RWPE1 (cell line): ENCODE data around the gene HES7.
"Not testable (repeated sequence)": the region's sequence is repeated elsewhere in the genome, so short reads cannot be mapped to it uniquely, and the experiment has no call there.

Source experiments
- CTCF ChIA-PET: fragments of 350-600 bp; sonication (Branson Sonifier 250); formaldehyde crosslinking; extraction: SDS; loops from one replicate; lab custom pipeline; 2021; lab: Yijun Ruan, JAX
- POLR2A ChIA-PET: fragments of 400-600 bp; formaldehyde crosslinking; extraction: SDS; loops from one replicate; lab custom pipeline; 2020; ENCODE audit warnings: antibody characterized with exemption; ENCODE audit not compliant: low non-redundant PET; lab: Yijun Ruan, JAX
- DNase-seq: peaks from one replicate; pipeline ENCODE4 v3.0.0; 2012; ENCODE audit warnings: low spot score
- H3K27ac ChIP-seq: fragments of 450-650 bp; 2 replicates; pipeline ENCODE4 v1.5.1; 2017
- TF ChIP-seq, protein P1 (sequence below): fragments of 450-650 bp; conservative IDR thresholded peaks from 2 replicates; pipeline ENCODE4 v1.5.1; 2017; ENCODE audit warnings: low read depth, mild to moderate bottlenecking

The HES7 gene

GRCh38 chr17:8108972-8109660 lies 14.8 kb downstream of the HES7 start:
- no peak overlapping the region for H3K27ac ChIP-seq
- no peak for DNase-seq
- CTCF ChIA-PET, result interaction anchor here (0.6 to 2.4 kb wide), 10 partner anchors 10 to 398 kb away, joined by 3 to 16 read pairs (median 4); no protein-coding TSS in a partner anchor
- TF ChIP-seq, protein P1, sequence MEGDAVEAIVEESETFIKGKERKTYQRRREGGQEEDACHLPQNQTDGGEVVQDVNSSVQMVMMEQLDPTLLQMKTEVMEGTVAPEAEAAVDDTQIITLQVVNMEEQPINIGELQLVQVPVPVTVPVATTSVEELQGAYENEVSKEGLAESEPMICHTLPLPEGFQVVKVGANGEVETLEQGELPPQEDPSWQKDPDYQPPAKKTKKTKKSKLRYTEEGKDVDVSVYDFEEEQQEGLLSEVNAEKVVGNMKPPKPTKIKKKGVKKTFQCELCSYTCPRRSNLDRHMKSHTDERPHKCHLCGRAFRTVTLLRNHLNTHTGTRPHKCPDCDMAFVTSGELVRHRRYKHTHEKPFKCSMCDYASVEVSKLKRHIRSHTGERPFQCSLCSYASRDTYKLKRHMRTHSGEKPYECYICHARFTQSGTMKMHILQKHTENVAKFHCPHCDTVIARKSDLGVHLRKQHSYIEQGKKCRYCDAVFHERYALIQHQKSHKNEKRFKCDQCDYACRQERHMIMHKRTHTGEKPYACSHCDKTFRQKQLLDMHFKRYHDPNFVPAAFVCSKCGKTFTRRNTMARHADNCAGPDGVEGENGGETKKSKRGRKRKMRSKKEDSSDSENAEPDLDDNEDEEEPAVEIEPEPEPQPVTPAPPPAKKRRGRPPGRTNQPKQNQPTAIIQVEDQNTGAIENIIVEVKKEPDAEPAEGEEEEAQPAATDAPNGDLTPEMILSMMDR, result no peak
- POLR2A ChIA-PET, result interaction anchor here (0.6 kb wide), 1 partner anchor 63 kb away, joined by 4 read pairs; no protein-coding TSS in a partner anchor

DNA sequence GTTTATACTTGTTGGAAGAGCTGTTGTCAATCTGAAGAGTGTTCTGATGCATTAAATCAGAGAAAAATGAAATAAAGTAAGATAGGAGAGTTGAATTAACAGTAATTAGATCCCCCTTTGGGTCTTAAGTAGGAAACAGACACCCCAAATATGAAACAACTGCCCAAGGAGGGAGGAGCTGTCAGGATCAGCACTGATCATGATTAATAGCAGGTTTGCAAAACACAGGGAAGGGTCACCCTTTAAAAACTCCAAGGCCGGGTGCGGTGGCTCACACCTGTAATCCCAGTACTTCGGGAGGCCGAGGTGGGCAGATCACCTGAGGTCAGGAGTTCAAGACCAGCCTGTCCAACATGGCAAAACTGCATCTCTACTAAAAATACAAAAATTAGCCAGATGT lies 16.9 kb downstream of the HES7 start:
- CTCF ChIA-PET, result interaction anchor here (0.8 to 1.3 kb wide), 4 partner anchors 14 to 33 kb away, joined by 3 to 5 read pairs (median 4); no protein-coding TSS in a partner anchor
- POLR2A ChIA-PET, result not testable (repeated sequence)

GRCh38 chr17:8105957-8106398 lies 17.9 kb downstream of the HES7 start:
- DNase-seq, result peak; percentile 58
- H3K27ac ChIP-seq, result peak overlapping the region; percentile 83
- ChIA-PET CTCF (interaction anchor here (0.6 to 1.5 kb wide), 5 partner anchors 13 to 194 kb away, joined by 3 to 5 read pairs (median 3); no protein-coding TSS in a partner anchor), POLR2A (no interaction called here)
- TF ChIP-seq, protein P1, result no peak

More for the DNA sequence above, 16.9 kb downstream of the HES7 start:
- DNase-seq, result not testable (repeated sequence)
- H3K27ac ChIP-seq, result peak overlapping the region; percentile 60

DNA sequence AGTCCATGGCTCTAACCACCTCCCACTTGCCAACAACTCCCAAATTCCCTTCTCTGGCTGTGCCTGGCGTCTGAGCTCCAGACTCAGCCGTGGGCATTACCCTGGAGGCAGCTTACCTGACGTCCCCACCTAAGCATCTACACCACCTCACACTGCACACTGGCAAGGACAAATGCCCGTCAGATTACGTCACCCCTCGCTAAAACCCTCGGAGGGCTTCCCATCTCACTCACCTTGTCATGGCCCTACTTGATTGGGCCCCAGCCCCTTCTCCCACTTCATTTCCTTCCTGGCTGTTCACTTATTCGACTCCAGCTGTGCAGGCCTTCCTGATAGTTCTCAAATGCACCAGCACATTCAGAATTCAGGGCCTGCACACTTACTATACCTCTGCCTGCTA lies 19.0 kb downstream of the HES7 start:
- H3K27ac ChIP-seq, result peak overlapping the region; percentile 83
- DNase-seq, result no peak
- TF ChIP-seq, protein P1, result no peak
- ChIA-PET CTCF (interaction anchor here (0.9 to 2.0 kb wide), 5 partner anchors 10 to 31 kb away, joined by 3 to 7 read pairs (median 4); no protein-coding TSS in a partner anchor), POLR2A (no interaction called here)

GRCh38 chr17:8103549-8103948 lies 20.4 kb downstream of the HES7 start:
- CTCF ChIA-PET, result interaction anchor here (0.7 to 2.0 kb wide), 4 partner anchors 10 to 30 kb away, joined by 3 to 6 read pairs (median 5); no protein-coding TSS in a partner anchor

GRCh38 chr17:8101721-8102120 lies 22.2 kb downstream of the HES7 start:
- CTCF ChIA-PET, result interaction anchor here (1.0 kb wide), 3 partner anchors 8 to 45 kb away, joined by 3 to 8 read pairs (median 3); no protein-coding TSS in a partner anchor
- no peak for DNase-seq
- TF ChIP-seq, protein P1, result no peak
- POLR2A ChIA-PET, result no interaction called here
- H3K27ac ChIP-seq, result peak overlapping the region; percentile 10; the same call in 1 of the 2 replicates

More at GRCh38 chr17:8103549-8103948, 20.4 kb downstream of the HES7 start:
- peak overlapping the region; percentile 83 for H3K27ac ChIP-seq
- peak; percentile 44 for DNase-seq
- POLR2A ChIA-PET, result no interaction called here
- TF ChIP-seq, protein P1, result no peak

DNA sequence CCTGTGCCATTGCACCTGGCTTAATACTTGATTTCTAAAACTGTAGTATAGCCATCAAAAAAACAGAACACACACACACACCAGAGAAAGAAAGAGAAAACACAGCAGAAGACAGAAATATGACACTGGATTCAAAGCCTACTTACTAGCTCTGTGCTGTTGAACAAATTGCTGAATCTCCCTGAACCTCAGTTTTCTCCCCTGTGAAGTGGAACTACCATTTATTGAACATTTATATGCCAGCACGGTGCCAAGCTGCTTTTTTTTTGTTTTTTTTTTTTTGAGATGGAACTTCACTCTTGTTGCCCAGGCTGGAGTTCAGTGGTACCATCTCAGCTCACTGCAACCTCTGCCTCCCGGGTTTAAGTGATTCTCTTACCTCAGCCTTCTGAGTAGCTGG lies 23.1 kb downstream of the HES7 start:
- ChIA-PET CTCF (interaction anchor here (0.6 to 1.2 kb wide), 5 partner anchors 10 to 94 kb away, joined by 3 to 4 read pairs (median 3); no protein-coding TSS in a partner anchor), POLR2A (no interaction called here)
- TF ChIP-seq, protein P1, result no peak
- no peak for DNase-seq
- no peak overlapping the region for H3K27ac ChIP-seq
